Testis (tissue), 3 donors: Measurements from ENCODE around the gene MPRIP. TPM values are rescaled to one million over a fixed set of nuclear protein-coding genes. Genes with fewer than 3 reads are reported as not detected.

Source experiments
- DNase-seq: peaks from one replicate; pipeline ENCODE4 v3.0.0-alpha.2; 2019
- H3K27ac ChIP-seq, 2 donors: fragments of 200-600 bp; sonication (generic); one replicate each; pipeline ENCODE4 v1.5.1; 2019
- H3K27me3 ChIP-seq: fragments of 200-600 bp; sonication (generic); one replicate; pipeline ENCODE4 v1.5.1; 2019
- H3K36me3 ChIP-seq: fragments of 200-600 bp; sonication (generic); one replicate; pipeline ENCODE4 v1.5.1; 2017; ENCODE audit warnings: low read depth; ENCODE audit errors: missing control alignments
- H3K4me1 ChIP-seq: fragments of 200-600 bp; sonication (generic); one replicate; pipeline ENCODE4 v1.5.1; 2019
- H3K4me3 ChIP-seq, 2 donors: fragments of 200-600 bp; sonication (generic); one replicate each; pipeline ENCODE4 v1.5.1; 2017 to 2019
- H3K9me3 ChIP-seq: fragments of 200-600 bp; sonication (generic); one replicate; pipeline ENCODE4 v1.5.1; 2017
- CTCF ChIP-seq, 3 experiments: fragments of 450-650 bp in 2 of 3; fragments of 200-600 bp in 1 of 3; sonication (generic) in 1 of 3; IDR thresholded peaks; one replicate each; pipeline ENCODE4 v1.5.1; 2016 to 2019; ENCODE audit warnings: antibody characterized with exemption in 3 of 3, mild to moderate bottlenecking in 2 of 3, moderate library complexity in 1 of 3
- POLR2A ChIP-seq: fragments of 450-650 bp; IDR thresholded peaks from one replicate; pipeline ENCODE4 v1.6.1; 2017; ENCODE audit warnings: antibody characterized with exemption, mild to moderate bottlenecking, moderate library complexity
- WGBS, 2 donors: methylation state at CpG; one replicate each; pipeline ENCODE4 v1.1.5; 2018; 5-methylcytosine and 5-hydroxymethylcytosine counted together
- intact Hi-C: fragments of 100-400 bp; cut with DNase I; formaldehyde crosslinking; loops from one replicate; pipeline ENCODE4 v1.15.1; 2023; ENCODE audit warnings: low total_unique reads
- polyA plus RNA-seq: library from polyadenylated mRNA; stranded (reverse); fragments of 350-450 nt; fragmentation: Illumina TruSeq; extraction: RNeasy Lipid Tissue Mini Kit (QIAGEN cat#74804); gene quantifications from one replicate; pipeline ENCODE4 v1.2.3, GENCODE V29; 2014; ENCODE audit warnings: low read depth, low replicate concordance; ENCODE audit not compliant: insufficient read depth
- total RNA-seq, 2 donors: library from RNA; depleted of rRNA; stranded (reverse); fragments of >200 nt; gene quantifications; one replicate each; pipeline ENCODE4 v1.2.3, GENCODE V29; 2016

MPRIP gene
- total and polyA plus RNA-seq, 3 donors from 2014 or later = 191 to 337 (median 304) TPM

GRCh38 chr17:17051791-17052461, 9.7 kb downstream of the MPRIP start:
- intact Hi-C loops = no loop called here
- DNase-seq = peak; percentile 54
- Histone ChIP-seq H3K27ac (peak overlapping the region in 1 of 2 donors; percentile 50), H3K4me3 (no peak overlapping the region), H3K27me3 (no peaks in the 10 kb centered on the region), H3K4me1 (peaks cover 32% of the 10 kb centered on the region), H3K36me3 (no peaks in the 10 kb centered on the region), H3K9me3 (no peaks in the 10 kb centered on the region)
- TF ChIP-seq CTCF (IDR thresholded peaks at IDR 0.05) (no peak), POLR2A (no peak)
- 42 to 57% methylated on average over 8 to 10 of the region's 10 CpGs for WGBS, 2 donors

GRCh38 chr17:17052462-17053221, 10.4 kb downstream of the MPRIP start:
- TF ChIP-seq CTCF (IDR thresholded peaks at IDR 0.05) = no peak
- TF ChIP-seq POLR2A = no peak
- peak overlapping the region in 1 of 2 donors; percentile 50 for H3K27ac ChIP-seq
- H3K9me3 ChIP-seq = no peaks in the 10 kb centered on the region
- no peak overlapping the region for H3K4me3 ChIP-seq
- peaks cover 32% of the 10 kb centered on the region for H3K4me1 ChIP-seq
- H3K36me3 ChIP-seq = no peaks in the 10 kb centered on the region
- 42 to 72% methylated on average over 11 to 14 of the region's 14 CpGs for WGBS, 2 donors
- H3K27me3 ChIP-seq = no peaks in the 10 kb centered on the region
- intact Hi-C loops = no loop called here
- no peak for DNase-seq

DNA sequence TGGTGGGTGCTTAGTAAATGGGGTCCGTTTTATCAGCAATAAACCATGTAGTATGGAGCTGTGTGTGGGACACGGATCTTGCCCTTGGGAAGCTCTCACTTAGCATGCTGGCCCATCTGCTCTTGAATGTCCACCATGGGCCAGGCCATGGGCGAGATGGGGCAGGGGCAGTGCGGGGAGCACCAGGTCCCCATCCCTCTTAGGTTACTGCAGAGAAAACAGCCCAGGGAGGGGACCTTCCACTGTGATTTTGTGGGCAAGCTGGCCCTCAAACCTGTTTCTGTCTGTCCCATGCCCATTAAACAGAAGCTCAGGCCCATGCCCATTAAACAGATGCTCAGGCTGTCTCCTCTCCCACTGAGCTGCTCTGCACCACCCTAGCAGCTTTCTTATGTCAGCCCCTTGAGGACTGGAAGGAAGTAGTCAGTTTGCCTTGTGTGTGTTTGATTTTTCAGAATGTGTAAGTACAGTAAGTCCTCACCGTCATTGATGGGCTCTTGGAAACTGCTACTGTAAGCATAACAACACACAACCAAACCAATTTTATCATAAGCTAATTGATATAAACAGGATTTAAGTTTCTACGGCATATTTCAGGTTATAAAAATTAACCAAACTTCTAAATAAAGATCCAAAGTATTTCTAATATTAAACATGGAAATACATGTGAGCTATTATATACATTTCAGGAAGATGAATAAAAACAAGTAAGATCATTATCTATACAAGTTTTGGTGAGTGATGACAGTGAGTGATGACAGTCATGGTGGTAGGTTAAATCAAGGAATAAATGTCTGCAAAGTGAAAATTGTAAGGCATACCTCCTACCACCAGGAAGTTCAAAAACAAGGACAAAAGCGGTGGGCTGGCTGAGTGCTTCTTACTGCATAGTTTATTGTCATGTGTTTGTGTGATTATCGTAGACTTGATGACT, 11.5 kb downstream of the MPRIP start:
- intact Hi-C loops = no loop called here
- 85 to 86% methylated on average over 7 to 8 of the region's 8 CpGs for WGBS, 2 donors
- TF ChIP-seq CTCF (IDR thresholded peaks at IDR 0.05) (no peak), POLR2A (no peak)
- Histone ChIP-seq H3K36me3 (no peaks in the 10 kb centered on the region), H3K4me3 (no peak overlapping the region), H3K4me1 (peaks cover 32% of the 10 kb centered on the region), H3K9me3 (no peaks in the 10 kb centered on the region), H3K27me3 (no peaks in the 10 kb centered on the region), H3K27ac (no peak overlapping the region)
- DNase-seq = no peak

- no peaks in the 10 kb centered on the region for H3K9me3 ChIP-seq
- no peak for DNase-seq
- no peak overlapping the region for H3K4me3 ChIP-seq
- H3K27ac ChIP-seq = no peak overlapping the region
- peaks cover 32% of the 10 kb centered on the region for H3K4me1 ChIP-seq
- 86 to 96% methylated on average over 4 of the region's 4 CpGs for WGBS, 2 donors
- no peaks in the 10 kb centered on the region for H3K36me3 ChIP-seq
- intact Hi-C loops = no loop called here
- no peak for TF ChIP-seq CTCF (IDR thresholded peaks at IDR 0.05)
- TF ChIP-seq POLR2A = no peak
- H3K27me3 ChIP-seq = no peaks in the 10 kb centered on the region
These were observed 12.4 kb downstream of the MPRIP start for GRCh38 chr17:17054636-17055035.
